ENCODE data around the gene PON2. TPM values are rescaled to one million over a fixed set of nuclear protein-coding genes. Genes with fewer than 3 reads are reported as not detected.

The PON2 gene
- polyA plus RNA-seq, 1 of the 3 experiments (the other 2 are of a cell fraction), result 125 TPM

GRCh38 chr7:95398155-95398940, 36.5 kb downstream of the PON2 start:
- 27% methylated on average over 4 of the region's 4 CpGs for WGBS (ENCODE audit: low lambda C conversion rate)
- POLR2A ChIA-PET, result no interaction called here

GRCh38 chr7:95397381-95397780, 37.4 kb downstream of the PON2 start:
- H3K9ac ChIP-seq, result no peak overlapping the region
- no peak overlapping the region for H2AFZ ChIP-seq (ENCODE audit: low read depth)
- no peaks in the 10 kb centered on the region for H3F3A ChIP-seq (replicated peaks; ENCODE audit: insufficient read depth)
- H3K36me3 ChIP-seq (replicated peaks in 1 of 2; ENCODE audit: control insufficient read depth in 1 of 2, insufficient read depth in 2 of 2, low read length in 1 of 2), result no peaks in the 10 kb centered on the region
- H3K4me1 ChIP-seq (ENCODE audit: control insufficient read depth in 1 of 2, insufficient read depth in 2 of 2, low read depth in 1 of 2, low read length in 1 of 2), result no peaks in the 10 kb centered on the region
- DNase-seq, result no peak
- no peaks in the 10 kb centered on the region for H4K20me1 ChIP-seq (ENCODE audit: insufficient read depth)
- H3K27ac ChIP-seq (ENCODE audit: low read depth in 2 of 2, low read length in 1 of 2), result no peak overlapping the region
- H3K9me3 ChIP-seq, result no peaks in the 10 kb centered on the region
- no peaks in the 10 kb centered on the region for H3K27me3 ChIP-seq (ENCODE audit: insufficient read depth)
- H3K9me2 ChIP-seq, result no peaks in the 10 kb centered on the region
- H3K4me2 ChIP-seq, result no peak overlapping the region
- H3K79me2 ChIP-seq (ENCODE audit: insufficient read depth), result no peaks in the 10 kb centered on the region
- POLR2A ChIA-PET, result no interaction called here
- TF ChIP-seq MEF2A (IDR thresholded peaks at IDR 0.05; ENCODE audit: borderline replicate concordance, low read depth) (no peak), MAX (IDR thresholded peaks at IDR 0.05; ENCODE audit: low read depth) (no peak), NFIC (IDR thresholded peaks at IDR 0.05; ENCODE audit: borderline replicate concordance) (no peak), RFX5 (IDR thresholded peaks at IDR 0.05; ENCODE audit: low read length) (no peak), ZBTB33 (IDR thresholded peaks at IDR 0.05; ENCODE audit: borderline replicate concordance, low read depth) (no peak), FOXM1 (IDR thresholded peaks at IDR 0.05; ENCODE audit: low read depth) (no peak), RXRA (IDR thresholded peaks at IDR 0.05; ENCODE audit: borderline replicate concordance, low read depth) (no peak), NRF1 (IDR thresholded peaks at IDR 0.05; ENCODE audit: low read depth, low read length) (no peak), PBX3 (IDR thresholded peaks at IDR 0.05) (no peak), SIN3A (IDR thresholded peaks at IDR 0.05; ENCODE audit: borderline replicate concordance, low read depth, low read length) (no peak), EP300 (IDR thresholded peaks at IDR 0.05; ENCODE audit: borderline replicate concordance in 1 of 2, low read depth in 1 of 2, low read length in 1 of 2) (no peak), JUND (IDR thresholded peaks at IDR 0.05) (no peak)
- WGBS (ENCODE audit: low lambda C conversion rate), result 35% methylated on average over 3 of the region's 3 CpGs
- H3K4me3 ChIP-seq (ENCODE audit: low read depth in 2 of 2, low read length in 1 of 2), result no peak overlapping the region
- CTCF ChIA-PET, result interaction anchor here (1.5 kb wide), 1 partner anchor 10 kb away, joined by 4 read pairs; no protein-coding TSS in a partner anchor

More at GRCh38 chr7:95398155-95398940, 36.5 kb downstream of the PON2 start:
- no peak overlapping the region for H3K4me3 ChIP-seq (ENCODE audit: low read depth in 2 of 2, low read length in 1 of 2)
- no peak overlapping the region for H3K9ac ChIP-seq
- no peaks in the 10 kb centered on the region for H4K20me1 ChIP-seq (ENCODE audit: insufficient read depth)
- no peak overlapping the region for H3K27ac ChIP-seq (ENCODE audit: low read depth in 2 of 2, low read length in 1 of 2)
- H3F3A ChIP-seq (replicated peaks; ENCODE audit: insufficient read depth), result no peaks in the 10 kb centered on the region
- H2AFZ ChIP-seq (ENCODE audit: low read depth), result no peak overlapping the region
- H3K9me2 ChIP-seq, result no peaks in the 10 kb centered on the region
- H3K9me3 ChIP-seq, result no peaks in the 10 kb centered on the region
- TF ChIP-seq FOXJ3 (CRISPR knock-in tag; IDR thresholded peaks at IDR 0.05) (no peak), EP300 (IDR thresholded peaks at IDR 0.05; ENCODE audit: borderline replicate concordance in 1 of 2, low read depth in 1 of 2, low read length in 1 of 2) (no peak), JUND (IDR thresholded peaks at IDR 0.05) (no peak), MAX (IDR thresholded peaks at IDR 0.05; ENCODE audit: low read depth) (no peak), USF1 (IDR thresholded peaks at IDR 0.05; ENCODE audit: borderline replicate concordance, low read depth) (no peak)
- H3K36me3 ChIP-seq (replicated peaks in 1 of 2; ENCODE audit: control insufficient read depth in 1 of 2, insufficient read depth in 2 of 2, low read length in 1 of 2), result peaks cover 0 to 6% of the 10 kb centered on the region in 2 experiments
- H3K79me2 ChIP-seq (ENCODE audit: insufficient read depth), result no peaks in the 10 kb centered on the region
- DNase-seq, result no peak
- H3K4me2 ChIP-seq, result no peak overlapping the region
- H3K27me3 ChIP-seq (ENCODE audit: insufficient read depth), result no peaks in the 10 kb centered on the region
- CTCF ChIA-PET, result interaction anchor here (0.8 to 1.5 kb wide), 2 partner anchors 9 to 79 kb away, joined by 3 to 4 read pairs; no protein-coding TSS in a partner anchor
- H3K4me1 ChIP-seq (ENCODE audit: control insufficient read depth in 1 of 2, insufficient read depth in 2 of 2, low read depth in 1 of 2, low read length in 1 of 2), result no peaks in the 10 kb centered on the region
